SU-DHL-6 (cell line): ENCODE data around the gene GLI3.

ENCODE experiments used
- H2AFZ ChIP-seq: fragments of 200-600 bp; sonication (generic); 2 replicates; pipeline ENCODE4 v1.6.1; 2014; ENCODE audit warnings: low read depth, mild to moderate bottlenecking, moderate library complexity, mixed read lengths, antibody characterized with exemption, low read length; ENCODE audit not compliant: severe bottlenecking
- H3F3A ChIP-seq: fragments of 200-600 bp; shearing (Covaris generic); 2 replicates; pipeline ENCODE4 v1.6.0; 2016; ENCODE audit warnings: antibody characterized with exemption, mild to moderate bottlenecking; ENCODE audit not compliant: insufficient read depth
- H3K27ac ChIP-seq: fragments of 200-600 bp; sonication (generic); 2 replicates; pipeline ENCODE4 v1.5.1; 2016; ENCODE audit warnings: low read depth, mild to moderate bottlenecking, low read length, moderate library complexity, mixed read lengths
- H3K27me3 ChIP-seq: fragments of 200-600 bp; sonication (generic), shearing (Covaris generic); 2 replicates; pipeline ENCODE4 v1.6.0; 2014; ENCODE audit warnings: mild to moderate bottlenecking, low read length
- H3K36me3 ChIP-seq: fragments of 200-600 bp; sonication (generic); 2 replicates; pipeline ENCODE4 v1.6.1; 2014; ENCODE audit warnings: mild to moderate bottlenecking, low read length, mixed read lengths
- H3K4me2 ChIP-seq: fragments of 300-600, 200-600 bp; shearing (Covaris generic), sonication (generic); 2 replicates; pipeline ENCODE4 v1.6.0; 2014; ENCODE audit warnings: low read length, low read depth, mild to moderate bottlenecking; ENCODE audit not compliant: poor library complexity, severe bottlenecking
- H3K4me3 ChIP-seq: fragments of 200-600 bp; sonication (generic); 2 replicates; pipeline ENCODE4 v1.5.1; 2014; ENCODE audit warnings: antibody characterized with exemption, low read length, mild to moderate bottlenecking, mixed read lengths; ENCODE audit not compliant: insufficient read depth, poor library complexity, severe bottlenecking
- H3K79me2 ChIP-seq: fragments of 200-600 bp; sonication (generic); 2 replicates; pipeline ENCODE4 v1.6.1; 2014; ENCODE audit warnings: mild to moderate bottlenecking, low read length, moderate library complexity; ENCODE audit not compliant: insufficient read depth
- H3K9ac ChIP-seq: fragments of 200-600 bp; sonication (generic); 2 replicates; pipeline ENCODE4 v1.7.0; 2014; ENCODE audit warnings: mild to moderate bottlenecking, low read length
- H3K9me2 ChIP-seq: fragments of 200-600 bp; sonication (generic); replicated peaks from 2 replicates; pipeline ENCODE4 v1.6.1; 2014; ENCODE audit warnings: low read length; ENCODE audit not compliant: insufficient read depth
- H3K9me3 ChIP-seq: fragments of 200-600 bp; sonication (generic); 2 replicates; pipeline ENCODE4 v1.6.1; 2014; ENCODE audit warnings: low read length, mixed read lengths; ENCODE audit not compliant: insufficient read depth
- H4K20me1 ChIP-seq: fragments of 200-600 bp; sonication (generic); 2 replicates; pipeline ENCODE4 v1.6.1; 2014; ENCODE audit warnings: low read depth, mild to moderate bottlenecking, antibody characterized with exemption, low read length, moderate library complexity, mixed read lengths
- CTCF ChIP-seq: fragments of 200-600 bp; sonication (generic); IDR thresholded peaks from one replicate; pipeline ENCODE4 v1.5.1; 2017; ENCODE audit warnings: antibody characterized with exemption, mild to moderate bottlenecking, low read length, moderate library complexity; ENCODE audit not compliant: insufficient read depth, poor library complexity, severe bottlenecking
- EZH2phosphoT487 ChIP-seq: fragments of 200-600 bp; sonication (generic), shearing (Covaris generic); conservative IDR thresholded peaks from 2 replicates; pipeline ENCODE4 v1.6.1; 2018; ENCODE audit warnings: mild to moderate bottlenecking, antibody characterized with exemption, low read length, moderate library complexity, mixed read lengths

Gene GLI3

GRCh38 chr7:42203336-42203735 is 33.7 kb downstream of the GLI3 start:
- Histone ChIP-seq H3K27me3 (no peaks in the 10 kb centered on the region), H3K9ac (no peak overlapping the region), H3K27ac (no peak overlapping the region), H3K9me3 (no peaks in the 10 kb centered on the region), H2AFZ (no peak overlapping the region), H3F3A (no peaks in the 10 kb centered on the region), H3K9me2 (no peaks in the 10 kb centered on the region), H3K4me2 (no peak overlapping the region), H3K4me3 (no peak overlapping the region), H3K79me2 (no peaks in the 10 kb centered on the region), H4K20me1 (no peaks in the 10 kb centered on the region), H3K36me3 (no peaks in the 10 kb centered on the region)
- no peak for TF ChIP-seq CTCF
- no peak for TF ChIP-seq EZH2phosphoT487

GRCh38 chr7:42202601-42203000 is 34.4 kb downstream of the GLI3 start:
- H3F3A ChIP-seq, result no peaks in the 10 kb centered on the region
- H3K27me3 ChIP-seq, result no peaks in the 10 kb centered on the region
- H3K36me3 ChIP-seq, result no peaks in the 10 kb centered on the region
- H2AFZ ChIP-seq, result no peak overlapping the region
- H4K20me1 ChIP-seq, result no peaks in the 10 kb centered on the region
- H3K9me2 ChIP-seq, result no peaks in the 10 kb centered on the region
- no peak overlapping the region for H3K9ac ChIP-seq
- no peak overlapping the region for H3K4me3 ChIP-seq
- H3K9me3 ChIP-seq, result no peaks in the 10 kb centered on the region
- TF ChIP-seq EZH2phosphoT487 (no peak), CTCF (no peak)
- no peak overlapping the region for H3K27ac ChIP-seq
- H3K79me2 ChIP-seq, result no peaks in the 10 kb centered on the region
- no peak overlapping the region for H3K4me2 ChIP-seq

- TF ChIP-seq CTCF (no peak), EZH2phosphoT487 (no peak)
- no peak overlapping the region for H3K4me3 ChIP-seq
- no peak overlapping the region for H3K9ac ChIP-seq
Observed at GRCh38 chr7:42198974-42199668, 37.9 kb downstream of the GLI3 start.

More at GRCh38 chr7:42198974-42199668, 37.9 kb downstream of the GLI3 start:
- no peaks in the 10 kb centered on the region for H4K20me1 ChIP-seq
- no peaks in the 10 kb centered on the region for H3F3A ChIP-seq
- H2AFZ ChIP-seq, result no peak overlapping the region
- no peaks in the 10 kb centered on the region for H3K36me3 ChIP-seq
- no peak overlapping the region for H3K4me2 ChIP-seq
- H3K27ac ChIP-seq, result no peak overlapping the region
- H3K9me3 ChIP-seq, result no peaks in the 10 kb centered on the region
- H3K79me2 ChIP-seq, result no peaks in the 10 kb centered on the region
- no peaks in the 10 kb centered on the region for H3K9me2 ChIP-seq
- no peaks in the 10 kb centered on the region for H3K27me3 ChIP-seq
